ENCODE data around the gene SIGLEC7.

Gene SIGLEC7

DNA sequence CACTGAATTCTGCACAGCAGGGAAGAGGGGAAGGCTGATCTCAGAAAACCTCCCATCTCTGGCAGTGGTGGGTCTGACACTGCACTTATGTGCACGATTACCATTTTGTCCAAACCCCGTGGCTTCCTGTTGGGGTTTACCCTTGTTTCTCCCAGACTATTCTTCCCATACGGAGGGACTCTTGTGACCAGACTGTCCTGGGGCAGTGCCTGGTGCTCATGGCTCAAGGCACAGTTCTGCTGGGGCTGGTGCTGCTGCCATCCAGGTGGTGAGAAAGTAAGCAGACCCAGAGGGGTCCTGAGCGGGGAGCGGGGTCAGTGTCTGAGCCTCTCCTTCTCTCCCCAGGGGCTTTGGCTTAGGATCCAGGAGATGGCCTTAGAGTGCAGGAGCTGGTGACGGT is 22.5 kb upstream of the SIGLEC7 start:
- no peak overlapping the region for H3K9ac ChIP-seq (ENCODE audit: low read depth, low read length)
- H3K27ac ChIP-seq (ENCODE audit: low read length) = no peak overlapping the region
- no peaks in the 10 kb centered on the region for H3K27me3 ChIP-seq (ENCODE audit: insufficient read depth, low read length)
- no peaks in the 10 kb centered on the region for H3K4me1 ChIP-seq (ENCODE audit: insufficient read depth, low read length)
- no peaks in the 10 kb centered on the region for H3K9me3 ChIP-seq (ENCODE audit: insufficient read depth, low read depth, low read length)
- H3K4me3 ChIP-seq (ENCODE audit: low read length) = no peak overlapping the region
- no peaks in the 10 kb centered on the region for H3K36me3 ChIP-seq (ENCODE audit: insufficient read depth, low read depth, low read length)

DNA sequence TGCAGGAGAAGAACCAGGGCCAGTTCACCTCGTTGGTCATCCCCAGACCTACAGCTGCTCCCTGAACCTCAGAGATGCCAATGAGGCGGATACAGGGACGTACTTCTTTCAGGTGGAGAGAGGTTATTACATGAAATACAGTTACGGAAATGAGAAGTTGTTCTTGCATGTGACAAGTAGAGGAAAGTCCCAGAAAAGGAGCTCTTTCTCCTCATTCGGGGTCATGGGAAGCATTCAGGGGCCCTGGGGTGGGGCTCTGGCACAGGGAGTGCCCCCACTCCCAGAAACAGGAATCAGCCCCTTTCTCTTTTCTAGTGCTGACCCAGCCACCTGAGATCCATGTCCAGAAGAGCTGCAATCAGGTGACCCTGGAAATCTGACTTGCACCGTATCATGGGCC is 21.9 kb upstream of the SIGLEC7 start:
- Histone ChIP-seq H3K36me3 (ENCODE audit: insufficient read depth, low read depth, low read length) (no peaks in the 10 kb centered on the region), H3K27me3 (ENCODE audit: insufficient read depth, low read length) (no peaks in the 10 kb centered on the region), H3K4me3 (ENCODE audit: low read length) (no peak overlapping the region), H3K4me1 (ENCODE audit: insufficient read depth, low read length) (no peaks in the 10 kb centered on the region), H3K27ac (ENCODE audit: low read length) (no peak overlapping the region), H3K9me3 (ENCODE audit: insufficient read depth, low read depth, low read length) (no peaks in the 10 kb centered on the region), H3K9ac (ENCODE audit: low read depth, low read length) (no peak overlapping the region)

DNA sequence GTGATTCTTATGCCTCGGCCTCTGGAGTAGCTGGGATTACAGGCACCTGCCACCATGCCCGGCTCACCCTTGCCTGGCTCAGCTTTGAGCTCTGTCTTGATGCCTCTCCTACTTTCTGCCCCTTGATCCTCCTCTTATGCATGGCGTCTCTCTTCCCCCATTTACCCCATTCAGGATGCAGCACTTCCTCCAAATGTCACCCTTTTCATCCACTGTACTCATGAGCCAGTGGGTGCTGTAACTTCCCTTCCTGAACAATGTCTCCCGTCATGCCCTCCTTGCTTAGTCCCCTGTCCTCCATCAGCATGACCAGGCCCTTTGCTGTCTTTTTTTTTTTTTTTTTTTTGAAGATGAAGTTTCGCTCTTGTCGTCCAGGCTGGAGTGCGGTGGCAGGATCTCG is 20.8 kb upstream of the SIGLEC7 start:
- no peak overlapping the region for H3K4me3 ChIP-seq (ENCODE audit: low read length)
- H3K27me3 ChIP-seq (ENCODE audit: insufficient read depth, low read length) = no peaks in the 10 kb centered on the region
- no peak overlapping the region for H3K27ac ChIP-seq (ENCODE audit: low read length)
- no peaks in the 10 kb centered on the region for H3K9me3 ChIP-seq (ENCODE audit: insufficient read depth, low read depth, low read length)
- H3K36me3 ChIP-seq (ENCODE audit: insufficient read depth, low read depth, low read length) = no peaks in the 10 kb centered on the region
- no peak overlapping the region for H3K9ac ChIP-seq (ENCODE audit: low read depth, low read length)
- H3K4me1 ChIP-seq (ENCODE audit: insufficient read depth, low read length) = no peaks in the 10 kb centered on the region

DNA sequence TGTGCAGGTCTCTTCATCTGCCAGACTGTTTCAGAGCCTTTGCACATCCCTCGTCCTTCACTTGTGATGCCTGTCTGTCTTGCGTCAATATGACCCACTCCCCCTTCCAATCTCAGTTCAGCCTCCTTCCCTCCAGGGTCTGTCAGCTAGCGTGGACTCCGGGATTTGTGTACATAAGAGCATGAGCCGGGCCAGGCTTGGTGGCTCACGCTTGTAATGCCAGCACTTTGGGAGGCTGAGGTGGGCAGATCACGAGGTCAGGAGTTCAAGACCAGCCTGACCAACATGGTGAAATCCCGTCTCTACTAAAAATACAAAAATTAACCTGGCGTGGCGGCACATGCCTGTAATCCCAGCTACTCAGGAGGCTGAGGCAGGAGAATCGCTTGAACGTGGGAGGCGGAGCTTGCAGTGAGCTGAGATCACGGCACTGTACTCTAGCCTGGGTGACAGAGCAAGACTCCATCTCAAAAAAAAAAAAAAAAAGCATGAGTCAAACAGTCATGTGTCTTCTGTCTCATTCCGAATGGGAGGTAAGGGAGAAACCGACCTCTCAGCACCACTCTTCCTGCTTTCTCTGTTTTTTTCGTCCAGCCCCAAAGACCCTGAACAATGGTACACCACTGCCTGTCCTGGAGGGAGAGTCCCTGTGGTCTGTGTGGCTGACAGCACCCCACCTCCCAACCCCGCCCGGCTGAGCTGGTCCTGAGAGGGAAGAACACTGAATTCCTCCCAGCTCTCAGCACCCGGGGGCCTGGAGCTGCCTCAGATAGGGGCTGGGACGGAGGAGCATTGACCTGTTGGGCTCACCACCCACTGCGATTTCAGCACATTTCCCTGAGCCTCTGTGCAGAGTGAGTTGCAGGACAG is 19.8 kb upstream of the SIGLEC7 start:
- Histone ChIP-seq H3K4me3 (ENCODE audit: low read length) (no peak overlapping the region), H3K4me1 (ENCODE audit: insufficient read depth, low read length) (no peaks in the 10 kb centered on the region), H3K27ac (ENCODE audit: low read length) (no peak overlapping the region), H3K9me3 (ENCODE audit: insufficient read depth, low read depth, low read length) (no peaks in the 10 kb centered on the region), H3K36me3 (ENCODE audit: insufficient read depth, low read depth, low read length) (no peaks in the 10 kb centered on the region), H3K27me3 (ENCODE audit: insufficient read depth, low read length) (no peaks in the 10 kb centered on the region), H3K9ac (ENCODE audit: low read depth, low read length) (no peak overlapping the region)

DNA sequence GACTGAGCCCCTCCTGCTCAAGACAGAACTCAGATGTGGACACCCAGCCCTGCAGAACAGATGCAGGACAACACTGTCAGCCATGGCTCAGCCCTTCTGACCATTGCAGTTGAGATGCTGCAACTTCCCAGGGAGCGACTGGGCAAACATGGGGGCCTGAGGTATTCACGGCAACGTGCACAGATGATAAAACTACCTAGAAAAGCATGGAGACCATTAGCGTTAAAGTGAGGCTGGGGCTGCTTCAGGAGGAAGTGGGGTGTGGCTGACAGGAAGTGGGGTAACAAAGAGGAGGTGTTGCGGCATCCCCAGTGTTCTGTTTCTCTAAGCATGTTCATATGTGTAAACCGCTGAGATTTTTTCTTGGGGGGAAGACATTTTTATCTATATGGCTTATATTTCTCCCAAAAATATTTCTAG is 18.7 kb upstream of the SIGLEC7 start:
- Histone ChIP-seq H3K4me3 (ENCODE audit: low read length) (no peak overlapping the region), H3K36me3 (ENCODE audit: insufficient read depth, low read depth, low read length) (no peaks in the 10 kb centered on the region), H3K9ac (ENCODE audit: low read depth, low read length) (no peak overlapping the region), H3K4me1 (ENCODE audit: insufficient read depth, low read length) (no peaks in the 10 kb centered on the region), H3K27me3 (ENCODE audit: insufficient read depth, low read length) (no peaks in the 10 kb centered on the region), H3K9me3 (ENCODE audit: insufficient read depth, low read depth, low read length) (no peaks in the 10 kb centered on the region), H3K27ac (ENCODE audit: low read length) (no peak overlapping the region)

DNA sequence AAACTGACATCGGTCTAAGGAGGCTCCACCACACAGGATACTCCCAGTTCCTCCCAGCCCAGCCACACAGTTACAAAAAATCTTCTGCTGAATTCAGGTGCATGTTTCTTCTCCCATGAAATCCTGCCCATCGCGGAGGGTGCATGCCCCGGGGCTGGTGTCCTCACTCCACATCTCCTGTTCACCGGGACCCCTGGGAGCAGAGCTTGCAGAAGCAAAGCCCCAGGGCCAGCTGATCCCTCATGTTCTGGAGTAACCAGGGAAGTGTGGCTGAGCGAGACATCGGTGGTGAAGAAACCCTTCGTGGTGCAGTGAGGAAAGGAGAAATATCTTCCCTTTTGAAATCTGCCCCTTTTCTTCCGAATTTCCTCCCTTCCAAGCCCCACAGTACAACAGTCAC is 18.3 kb upstream of the SIGLEC7 start:
- H3K4me3 ChIP-seq (ENCODE audit: low read length) = no peak overlapping the region
- no peaks in the 10 kb centered on the region for H3K9me3 ChIP-seq (ENCODE audit: insufficient read depth, low read depth, low read length)
- no peaks in the 10 kb centered on the region for H3K4me1 ChIP-seq (ENCODE audit: insufficient read depth, low read length)
- H3K36me3 ChIP-seq (ENCODE audit: insufficient read depth, low read depth, low read length) = no peaks in the 10 kb centered on the region
- no peak overlapping the region for H3K27ac ChIP-seq (ENCODE audit: low read length)
- H3K9ac ChIP-seq (ENCODE audit: low read depth, low read length) = no peak overlapping the region
- H3K27me3 ChIP-seq (ENCODE audit: insufficient read depth, low read length) = no peaks in the 10 kb centered on the region

DNA sequence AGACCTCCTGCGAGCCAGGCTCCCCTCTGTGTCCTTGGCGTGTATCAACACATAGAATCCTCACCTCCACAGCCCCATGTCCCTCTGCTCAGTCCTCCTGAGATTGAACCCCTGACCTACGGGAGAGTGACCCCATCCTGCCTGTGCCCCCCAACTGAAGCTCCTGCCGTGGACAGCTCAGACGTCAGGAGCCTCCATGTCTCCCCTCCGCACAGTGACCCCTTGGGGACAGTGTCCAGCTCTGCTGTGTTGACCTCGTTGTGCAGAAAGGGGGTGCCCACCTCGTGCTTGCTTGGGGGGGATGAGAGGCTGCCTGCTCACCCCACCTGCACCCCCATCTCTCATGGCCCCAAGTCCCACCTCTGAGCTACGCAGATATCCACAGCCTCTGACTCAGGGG is 17.9 kb upstream of the SIGLEC7 start:
- Histone ChIP-seq H3K36me3 (ENCODE audit: insufficient read depth, low read depth, low read length) (no peaks in the 10 kb centered on the region), H3K27ac (ENCODE audit: low read length) (no peak overlapping the region), H3K27me3 (ENCODE audit: insufficient read depth, low read length) (no peaks in the 10 kb centered on the region), H3K4me3 (ENCODE audit: low read length) (no peak overlapping the region), H3K4me1 (ENCODE audit: insufficient read depth, low read length) (no peaks in the 10 kb centered on the region), H3K9me3 (ENCODE audit: insufficient read depth, low read depth, low read length) (no peaks in the 10 kb centered on the region), H3K9ac (ENCODE audit: low read depth, low read length) (no peak overlapping the region)

DNA sequence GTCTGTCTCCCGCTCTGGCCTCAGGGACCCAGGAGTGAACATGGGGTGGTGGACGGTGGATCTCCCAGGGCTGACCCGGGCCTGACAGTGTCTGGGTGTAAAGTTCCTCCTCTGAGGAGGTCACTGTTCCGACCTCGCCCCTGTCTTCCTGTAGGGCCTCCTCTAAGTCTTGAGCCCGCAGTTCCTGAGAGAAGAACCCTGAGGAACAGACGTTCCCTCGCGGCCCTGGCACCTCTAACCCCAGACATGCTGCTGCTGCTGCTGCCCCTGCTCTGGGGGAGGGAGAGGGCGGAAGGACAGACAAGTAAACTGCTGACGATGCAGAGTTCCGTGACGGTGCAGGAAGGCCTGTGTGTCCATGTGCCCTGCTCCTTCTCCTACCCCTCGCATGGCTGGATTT is 17.4 kb upstream of the SIGLEC7 start, which contains the start of gene SIGLEC9:
TSS of gene SIGLEC9 (plus strand) at position 178 of the 400 bp plus-strand sequence. CDS start at position 247, 69 bp downstream.
- Histone ChIP-seq H3K4me1 (ENCODE audit: insufficient read depth, low read length) (no peaks in the 10 kb centered on the region), H3K36me3 (ENCODE audit: insufficient read depth, low read depth, low read length) (no peaks in the 10 kb centered on the region), H3K4me3 (ENCODE audit: low read length) (no peak within 1 kb of the TSS), H3K27me3 (ENCODE audit: insufficient read depth, low read length) (no peaks in the 10 kb centered on the region), H3K9ac (ENCODE audit: low read depth, low read length) (no peak within 1 kb of the TSS), H3K9me3 (ENCODE audit: insufficient read depth, low read depth, low read length) (no peaks in the 10 kb centered on the region), H3K27ac (ENCODE audit: low read length) (no peak within 1 kb of the TSS)

DNA sequence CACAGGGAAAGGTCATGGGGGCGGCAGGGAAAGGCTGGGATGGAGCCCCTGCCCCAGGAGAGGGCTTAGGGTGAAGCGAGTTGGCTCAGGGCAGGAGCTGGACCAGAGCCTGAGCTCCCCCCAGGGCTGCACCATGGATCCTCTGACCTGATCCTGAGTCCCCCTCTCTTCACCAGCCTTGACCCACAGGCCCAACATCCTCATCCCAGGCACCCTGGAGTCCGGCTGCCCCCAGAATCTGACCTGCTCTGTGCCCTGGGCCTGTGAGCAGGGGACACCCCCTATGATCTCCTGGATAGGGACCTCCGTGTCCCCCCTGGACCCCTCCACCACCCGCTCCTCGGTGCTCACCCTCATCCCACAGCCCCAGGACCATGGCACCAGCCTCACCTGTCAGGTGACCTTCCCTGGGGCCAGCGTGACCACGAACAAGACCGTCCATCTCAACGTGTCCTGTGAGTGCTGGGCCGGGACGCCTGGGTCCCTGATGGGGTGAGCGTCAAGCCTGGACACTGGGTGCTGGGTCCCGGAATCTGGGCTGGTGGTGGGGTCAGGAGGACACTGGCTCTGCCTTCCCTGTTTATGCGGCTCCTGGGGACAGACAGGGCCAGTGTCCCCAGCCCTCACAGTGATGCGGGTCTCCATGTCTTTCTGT is 16.6 kb upstream of the SIGLEC7 start:
- Histone ChIP-seq H3K9me3 (ENCODE audit: insufficient read depth, low read depth, low read length) (no peaks in the 10 kb centered on the region), H3K9ac (ENCODE audit: low read depth, low read length) (no peak overlapping the region), H3K27me3 (ENCODE audit: insufficient read depth, low read length) (no peaks in the 10 kb centered on the region), H3K4me1 (ENCODE audit: insufficient read depth, low read length) (no peaks in the 10 kb centered on the region), H3K36me3 (ENCODE audit: insufficient read depth, low read depth, low read length) (no peaks in the 10 kb centered on the region), H3K4me3 (ENCODE audit: low read length) (no peak overlapping the region), H3K27ac (ENCODE audit: low read length) (no peak overlapping the region)

DNA sequence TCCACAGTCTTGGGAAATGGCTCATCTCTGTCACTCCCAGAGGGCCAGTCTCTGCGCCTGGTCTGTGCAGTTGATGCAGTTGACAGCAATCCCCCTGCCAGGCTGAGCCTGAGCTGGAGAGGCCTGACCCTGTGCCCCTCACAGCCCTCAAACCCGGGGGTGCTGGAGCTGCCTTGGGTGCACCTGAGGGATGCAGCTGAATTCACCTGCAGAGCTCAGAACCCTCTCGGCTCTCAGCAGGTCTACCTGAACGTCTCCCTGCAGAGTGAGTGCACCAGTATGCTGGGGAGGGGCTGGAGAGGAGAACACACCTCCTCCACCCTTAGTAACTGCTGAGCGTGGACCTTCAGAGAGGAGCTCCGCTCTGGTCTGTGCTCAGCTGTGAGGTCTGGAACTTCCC is 15.1 kb upstream of the SIGLEC7 start:
- Histone ChIP-seq H3K36me3 (ENCODE audit: insufficient read depth, low read depth, low read length) (no peaks in the 10 kb centered on the region), H3K9ac (ENCODE audit: low read depth, low read length) (no peak overlapping the region), H3K4me3 (ENCODE audit: low read length) (no peak overlapping the region), H3K4me1 (ENCODE audit: insufficient read depth, low read length) (no peaks in the 10 kb centered on the region), H3K27ac (ENCODE audit: low read length) (no peak overlapping the region), H3K27me3 (ENCODE audit: insufficient read depth, low read length) (no peaks in the 10 kb centered on the region), H3K9me3 (ENCODE audit: insufficient read depth, low read depth, low read length) (no peaks in the 10 kb centered on the region)

DNA sequence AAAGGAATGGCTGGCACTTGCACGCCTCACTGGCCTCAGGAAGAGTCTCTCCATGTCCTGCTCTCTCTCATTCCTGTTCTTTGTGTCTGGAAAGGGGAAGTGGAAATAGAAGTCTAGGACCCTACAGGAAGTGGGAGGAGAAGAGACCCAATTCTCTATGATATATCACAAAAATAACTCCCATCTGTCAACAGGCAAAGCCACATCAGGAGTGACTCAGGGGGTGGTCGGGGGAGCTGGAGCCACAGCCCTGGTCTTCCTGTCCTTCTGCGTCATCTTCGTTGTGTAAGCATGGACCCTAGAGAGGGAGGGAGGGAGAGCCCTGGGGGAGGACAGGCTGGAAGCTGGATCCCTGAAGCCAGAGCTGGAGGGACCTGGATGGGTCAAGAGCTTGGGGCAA is 14.3 kb upstream of the SIGLEC7 start:
- H3K4me1 ChIP-seq (ENCODE audit: insufficient read depth, low read length) = no peaks in the 10 kb centered on the region

DNA sequence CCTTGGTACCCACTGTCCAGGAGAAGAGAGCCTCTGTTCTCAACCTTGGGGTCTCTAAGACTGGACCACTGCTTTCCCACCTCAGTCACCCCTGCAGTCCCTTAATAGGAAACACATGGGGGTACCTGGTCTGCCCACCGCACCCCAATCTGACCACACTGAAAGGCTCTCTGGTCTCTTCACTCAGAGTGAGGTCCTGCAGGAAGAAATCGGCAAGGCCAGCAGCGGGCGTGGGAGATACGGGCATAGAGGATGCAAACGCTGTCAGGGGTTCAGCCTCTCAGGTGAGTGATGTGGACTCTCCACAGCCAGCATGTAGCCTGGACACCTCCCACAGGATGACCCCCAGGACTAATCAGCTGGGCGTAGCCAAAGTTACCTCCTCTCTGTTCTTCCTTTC is 13.9 kb upstream of the SIGLEC7 start:
- Histone ChIP-seq H3K36me3 (ENCODE audit: insufficient read depth, low read depth, low read length) (no peaks in the 10 kb centered on the region), H3K4me3 (ENCODE audit: low read length) (no peak overlapping the region), H3K27ac (ENCODE audit: low read length) (no peak overlapping the region), H3K9ac (ENCODE audit: low read depth, low read length) (no peak overlapping the region), H3K4me1 (ENCODE audit: insufficient read depth, low read length) (no peaks in the 10 kb centered on the region), H3K27me3 (ENCODE audit: insufficient read depth, low read length) (no peaks in the 10 kb centered on the region), H3K9me3 (ENCODE audit: insufficient read depth, low read depth, low read length) (no peaks in the 10 kb centered on the region)

More for the DNA sequence above, 14.3 kb upstream of the SIGLEC7 start:
- H3K4me3 ChIP-seq (ENCODE audit: low read length) = no peak overlapping the region
- no peaks in the 10 kb centered on the region for H3K27me3 ChIP-seq (ENCODE audit: insufficient read depth, low read length)
- H3K9me3 ChIP-seq (ENCODE audit: insufficient read depth, low read depth, low read length) = no peaks in the 10 kb centered on the region
- no peak overlapping the region for H3K27ac ChIP-seq (ENCODE audit: low read length)
- H3K36me3 ChIP-seq (ENCODE audit: insufficient read depth, low read depth, low read length) = no peaks in the 10 kb centered on the region
- no peak overlapping the region for H3K9ac ChIP-seq (ENCODE audit: low read depth, low read length)
